ENCODE measurements around the gene MIR17HG. TPM values are rescaled to one million over a fixed set of nuclear protein-coding genes. Genes with fewer than 3 reads are reported as not detected.

The MIR17HG gene
- polyA plus RNA-seq, 4 donors = 2.1 to 9.7 (median 4.0) TPM

- no peak for DNase-seq (ENCODE audit: low read depth in 4 of 4, low spot score in 3 of 4)
These were observed 20.6 kb downstream of the MIR17HG start for GRCh38 chr13:91368101-91368500.

- no peak for DNase-seq (ENCODE audit: low read depth in 4 of 4, low spot score in 3 of 4)
These were observed 21.4 kb downstream of the MIR17HG start for GRCh38 chr13:91368676-91369440.

- no peak for DNase-seq (ENCODE audit: low read depth in 4 of 4, low spot score in 3 of 4)
These were observed 21.9 kb downstream of the MIR17HG start for GRCh38 chr13:91369441-91369831.

- no peak for DNase-seq (ENCODE audit: low read depth in 4 of 4, low spot score in 3 of 4)
These were observed 23.0 kb downstream of the MIR17HG start for GRCh38 chr13:91370501-91370900.

GRCh38 chr13:91372911-91373310 lies 25.4 kb downstream of the MIR17HG start:
- DNase-seq (ENCODE audit: low read depth in 4 of 4, low spot score in 3 of 4) = no peak

- no peak for DNase-seq (ENCODE audit: low read depth in 4 of 4, low spot score in 3 of 4)
These were observed 27.7 kb downstream of the MIR17HG start for GRCh38 chr13:91375116-91375729.

- peak in 1 of 4 donors; percentile 30 for DNase-seq (ENCODE audit: low read depth in 4 of 4, low spot score in 3 of 4)
These were observed 33.9 kb downstream of the MIR17HG start for GRCh38 chr13:91381371-91381770.

GRCh38 chr13:91383836-91384235 lies 36.3 kb downstream of the MIR17HG start:
- no peak for DNase-seq (ENCODE audit: low read depth in 4 of 4, low spot score in 3 of 4)

- DNase-seq (ENCODE audit: low read depth in 4 of 4, low spot score in 3 of 4) = no peak
These were observed 37.4 kb downstream of the MIR17HG start for GRCh38 chr13:91384896-91385295.

- no peak for DNase-seq (ENCODE audit: low read depth in 4 of 4, low spot score in 3 of 4)
These were observed 41.7 kb downstream of the MIR17HG start for GRCh38 chr13:91389186-91389585.

GRCh38 chr13:91397595-91397994 lies 50.1 kb downstream of the MIR17HG start:
- no peak for DNase-seq (ENCODE audit: low read depth in 4 of 4, low spot score in 3 of 4)

- DNase-seq (ENCODE audit: low read depth in 4 of 4, low spot score in 3 of 4) = peak in 3 of 4 donors; percentile 34 to 53 (median 35)
These were observed 51.1 kb downstream of the MIR17HG start, which contains the start of gene GPC5 for GRCh38 chr13:91398413-91399188. Gene GPC5, plus strand, starts transcription at chr13:91398621.

GRCh38 chr13:91399189-91400062 lies 51.9 kb downstream of the MIR17HG start:
- no peak for DNase-seq (ENCODE audit: low read depth in 4 of 4, low spot score in 3 of 4)

GRCh38 chr13:91400063-91400399 lies 52.5 kb downstream of the MIR17HG start:
- no peak for DNase-seq (ENCODE audit: low read depth in 4 of 4, low spot score in 3 of 4)

GRCh38 chr13:91400671-91401070 lies 53.2 kb downstream of the MIR17HG start:
- DNase-seq (ENCODE audit: low read depth in 4 of 4, low spot score in 3 of 4) = no peak

GRCh38 chr13:91401920-91402319 lies 54.4 kb downstream of the MIR17HG start:
- no peak for DNase-seq (ENCODE audit: low read depth in 4 of 4, low spot score in 3 of 4)
